CD4-positive, CD25-positive, alpha-beta regulatory T cell (primary cell): ENCODE results near the gene CYP21A2. TPM values are rescaled to one million over a fixed set of nuclear protein-coding genes. Genes with fewer than 3 reads are reported as not detected.
"Not testable (repeated sequence)": the region's sequence is repeated elsewhere in the genome, so short reads cannot be mapped to it uniquely, and the experiment has no call there.

Source experiments
- ATAC-seq, 2 donors: fragments of 150-1000 bp; cut with Tn5 transposase; one replicate each; pipeline ENCODE4 v1.10.0; 2021; ENCODE audit warnings: low read depth in 2 of 2, moderate number of reproducible peaks in 2 of 2, moderate library complexity in 1 of 2
- DNase-seq, 3 donors: peaks; one replicate each; pipeline versions ENCODE4 v3.0.0 to v3.0.0-alpha.2; 2012 to 2022; ENCODE audit warnings: mixed read lengths in 1 of 3
- H3K27ac ChIP-seq: one replicate; pipeline ENCODE4 v1.7.0; 2013; ENCODE audit warnings: mild to moderate bottlenecking, low read length; ENCODE audit not compliant: insufficient read depth, poor library complexity, severe bottlenecking
- H3K27me3 ChIP-seq: one replicate; pipeline ENCODE4 v1.7.0; 2013; ENCODE audit warnings: low read length; ENCODE audit not compliant: control insufficient read depth, insufficient read depth
- H3K36me3 ChIP-seq: one replicate; pipeline ENCODE4 v1.7.0; 2013; ENCODE audit warnings: mild to moderate bottlenecking, low read length, moderate library complexity; ENCODE audit not compliant: control insufficient read depth, insufficient read depth
- H3K4me1 ChIP-seq: 2 replicates; pipeline ENCODE4 v1.7.0; 2013; ENCODE audit warnings: mild to moderate bottlenecking, low read length; ENCODE audit not compliant: insufficient read depth, control insufficient read depth, poor library complexity, severe bottlenecking
- H3K4me3 ChIP-seq: one replicate; pipeline ENCODE4 v1.7.0; 2013; ENCODE audit warnings: low read depth, mild to moderate bottlenecking, low read length, moderate library complexity
- H3K9me3 ChIP-seq, 2 experiments: 1 replicate in 1 of 2; 2 replicates in 1 of 2; pipeline ENCODE4 v1.7.0; 2013; ENCODE audit warnings: low read length in 2 of 2, mild to moderate bottlenecking in 1 of 2, moderate library complexity in 1 of 2; ENCODE audit not compliant: control insufficient read depth in 2 of 2
- H3K27ac Mint-ChIP-seq, 3 donors: one replicate each; pipeline ENCODE4 v1.8.0; 2020 to 2022; ENCODE audit warnings: mild to moderate bottlenecking in 3 of 3, mixed read lengths in 3 of 3, moderate library complexity in 2 of 3
- H3K27me3 Mint-ChIP-seq: one replicate; pipeline ENCODE4 v1.8.0; 2022; ENCODE audit warnings: mild to moderate bottlenecking, mixed read lengths
- H3K36me3 Mint-ChIP-seq: one replicate; pipeline ENCODE4 v1.8.0; 2020; ENCODE audit warnings: mixed read lengths
- H3K4me1 Mint-ChIP-seq, 4 donors: one replicate each; pipeline ENCODE4 v1.8.0; 2020 to 2022; ENCODE audit warnings: mixed read lengths in 4 of 4, mild to moderate bottlenecking in 1 of 4
- H3K4me3 Mint-ChIP-seq, 4 donors: one replicate each; pipeline ENCODE4 v1.8.0; 2020 to 2022; ENCODE audit warnings: mild to moderate bottlenecking in 4 of 4, mixed read lengths in 4 of 4, moderate library complexity in 3 of 4
- H3K9me3 Mint-ChIP-seq, 7 donors: one replicate each; pipeline ENCODE4 v1.8.0; 2020 to 2022; ENCODE audit warnings: mixed read lengths in 7 of 7, mild to moderate bottlenecking in 3 of 7, moderate library complexity in 2 of 7
- polyA plus RNA-seq, 4 donors: library from polyadenylated mRNA; unstranded; fragments of 300-500 nt; fragmentation: Illumina TruSeq; gene quantifications; one replicate each; pipeline ENCODE4 v1.2.3, GENCODE V29; 2021
- total RNA-seq: library from RNA; stranded (reverse); gene quantifications from one replicate; pipeline ENCODE4 v1.2.3, GENCODE V29; 2022

Gene CYP21A2
- total and polyA plus RNA-seq, 5 donors from 2014 or later, result not detected

GRCh38 chr6:32004864-32005537, 33.2 kb upstream of the CYP21A2 start:
- not testable (repeated sequence) for H3K9me3 Mint-ChIP-seq, H3K9me3 ChIP-seq, H3K4me3 ChIP-seq, H3K27me3 ChIP-seq, H3K4me1 ChIP-seq, H3K27ac ChIP-seq, H3K36me3 Mint-ChIP-seq, H3K4me1 Mint-ChIP-seq, H3K27me3 Mint-ChIP-seq, H3K36me3 ChIP-seq
- DNase-seq (peak in 1 of 3 donors; percentile 2), ATAC-seq (peak; percentile 86 to 87)
- peak overlapping the region in 1 of 4 donors; percentile 19 for H3K4me3 Mint-ChIP-seq
- H3K27ac Mint-ChIP-seq, result peak overlapping the region in 2 of 3 donors; percentile 71 to 86

GRCh38 chr6:32005538-32005880, 32.7 kb upstream of the CYP21A2 start:
- not testable (repeated sequence) for H3K36me3 ChIP-seq, H3K4me1 Mint-ChIP-seq, H3K9me3 ChIP-seq, ATAC-seq, H3K4me3 Mint-ChIP-seq, H3K4me3 ChIP-seq, H3K27me3 Mint-ChIP-seq, H3K27ac ChIP-seq, H3K36me3 Mint-ChIP-seq, H3K9me3 Mint-ChIP-seq, H3K4me1 ChIP-seq, H3K27me3 ChIP-seq
- DNase-seq, result peak in 1 of 3 donors; percentile 1
- H3K27ac Mint-ChIP-seq, result peak overlapping the region in 1 of 3 donors; percentile 71

- not testable (repeated sequence) for H3K4me3 Mint-ChIP-seq, H3K27ac ChIP-seq, H3K9me3 ChIP-seq, ATAC-seq, H3K27me3 Mint-ChIP-seq, H3K27me3 ChIP-seq, H3K4me1 ChIP-seq, H3K9me3 Mint-ChIP-seq, H3K36me3 ChIP-seq, H3K27ac Mint-ChIP-seq, H3K4me3 ChIP-seq, H3K4me1 Mint-ChIP-seq, DNase-seq, H3K36me3 Mint-ChIP-seq
Measured at GRCh38 chr6:32005991-32006529, 32.2 kb upstream of the CYP21A2 start.

- not testable (repeated sequence) for H3K27me3 Mint-ChIP-seq, H3K27ac Mint-ChIP-seq, H3K4me3 Mint-ChIP-seq, H3K27me3 ChIP-seq, H3K9me3 ChIP-seq, H3K4me3 ChIP-seq, H3K36me3 ChIP-seq, H3K4me1 ChIP-seq, H3K36me3 Mint-ChIP-seq, DNase-seq, ATAC-seq, H3K9me3 Mint-ChIP-seq, H3K27ac ChIP-seq, H3K4me1 Mint-ChIP-seq
Measured at GRCh38 chr6:32007086-32007485, 31.1 kb upstream of the CYP21A2 start.

- H3K27me3 Mint-ChIP-seq, DNase-seq, H3K4me1 Mint-ChIP-seq, H3K36me3 Mint-ChIP-seq, H3K9me3 ChIP-seq, H3K9me3 Mint-ChIP-seq, H3K4me3 Mint-ChIP-seq, ATAC-seq, H3K27me3 ChIP-seq, H3K36me3 ChIP-seq, H3K27ac Mint-ChIP-seq, H3K4me1 ChIP-seq, H3K4me3 ChIP-seq, H3K27ac ChIP-seq: not testable (repeated sequence)
Measured at GRCh38 chr6:32008037-32008436, 30.2 kb upstream of the CYP21A2 start.

GRCh38 chr6:32008616-32009015, 29.6 kb upstream of the CYP21A2 start:
- H3K4me3 Mint-ChIP-seq, H3K4me3 ChIP-seq, H3K27ac ChIP-seq, H3K4me1 ChIP-seq, H3K9me3 Mint-ChIP-seq, H3K4me1 Mint-ChIP-seq, H3K9me3 ChIP-seq, H3K27me3 Mint-ChIP-seq, H3K27me3 ChIP-seq, H3K27ac Mint-ChIP-seq, ATAC-seq, DNase-seq, H3K36me3 Mint-ChIP-seq, H3K36me3 ChIP-seq: not testable (repeated sequence)

- not testable (repeated sequence) for H3K4me3 ChIP-seq, H3K27ac ChIP-seq, H3K9me3 ChIP-seq, H3K27ac Mint-ChIP-seq, H3K4me1 Mint-ChIP-seq, H3K9me3 Mint-ChIP-seq, H3K36me3 ChIP-seq, H3K4me3 Mint-ChIP-seq, ATAC-seq, H3K27me3 ChIP-seq, DNase-seq, H3K36me3 Mint-ChIP-seq, H3K27me3 Mint-ChIP-seq, H3K4me1 ChIP-seq
Measured at GRCh38 chr6:32009537-32009936, 28.7 kb upstream of the CYP21A2 start.

- H3K9me3 Mint-ChIP-seq, H3K4me1 ChIP-seq, ATAC-seq, H3K27me3 Mint-ChIP-seq, H3K36me3 ChIP-seq, H3K36me3 Mint-ChIP-seq, H3K27ac ChIP-seq, H3K27ac Mint-ChIP-seq, DNase-seq, H3K4me3 Mint-ChIP-seq, H3K27me3 ChIP-seq, H3K4me3 ChIP-seq, H3K9me3 ChIP-seq, H3K4me1 Mint-ChIP-seq: not testable (repeated sequence)
Measured at GRCh38 chr6:32010856-32011530, 27.2 kb upstream of the CYP21A2 start.
